ENCODE data around the gene SCIN.

GRCh38 chr7:12565873-12566272 lies 4.6 kb upstream of the SCIN start:
- TF ChIP-seq CTCF (IDR thresholded peaks at IDR 0.05) = no peak
- no peak for TF ChIP-seq EP300 (IDR thresholded peaks at IDR 0.05)
